H9 (cell line): ENCODE results near the gene SNTN. TPM values are rescaled to one million over a fixed set of nuclear protein-coding genes. Genes with fewer than 3 reads are reported as not detected.

Experiments used
- DNase-seq: peaks from one replicate; pipeline ENCODE4 v3.0.0-alpha.2; 2017
- H2AFZ ChIP-seq: one replicate; pipeline ENCODE4 v1.6.1; 2013; ENCODE audit warnings: mild to moderate bottlenecking, low read length, control low read depth, moderate library complexity
- H2AK5ac ChIP-seq: 2 replicates; pipeline ENCODE4 v1.6.1; 2013; ENCODE audit warnings: low read length, control low read depth, mixed read lengths; ENCODE audit not compliant: insufficient read length
- H2BK120ac ChIP-seq: one replicate; pipeline ENCODE4 v1.6.1; 2013; ENCODE audit warnings: low read depth, mild to moderate bottlenecking, low read length, control low read depth, inconsistent platforms; ENCODE audit not compliant: poor library complexity, severe bottlenecking
- H2BK12ac ChIP-seq: 2 replicates; pipeline ENCODE4 v1.6.1; 2013; ENCODE audit warnings: low read length, control low read depth, mixed read lengths, low read depth; ENCODE audit not compliant: insufficient read length
- H2BK15ac ChIP-seq: 2 replicates; pipeline ENCODE4 v1.6.1; 2013; ENCODE audit warnings: low read depth, low read length, control low read depth
- H2BK20ac ChIP-seq: one replicate; pipeline ENCODE4 v1.6.1; 2013; ENCODE audit warnings: low read depth, mild to moderate bottlenecking, low read length, control low read depth, inconsistent platforms; ENCODE audit not compliant: poor library complexity, severe bottlenecking
- H2BK5ac ChIP-seq: 2 replicates; pipeline ENCODE4 v1.6.1; 2013; ENCODE audit warnings: low read length, control low read depth, mixed read lengths; ENCODE audit not compliant: insufficient read length
- H3K14ac ChIP-seq: 2 replicates; pipeline ENCODE4 v1.6.1; 2013; ENCODE audit warnings: low read length, control low read depth; ENCODE audit not compliant: insufficient read depth
- H3K18ac ChIP-seq: 2 replicates; pipeline ENCODE4 v1.6.1; 2013; ENCODE audit warnings: low read depth, mild to moderate bottlenecking, mixed read lengths, low read length, control low read depth; ENCODE audit not compliant: insufficient read length
- H3K23ac ChIP-seq: 2 replicates; pipeline ENCODE4 v1.6.1; 2013; ENCODE audit warnings: low read length, control low read depth, mixed read lengths, low read depth; ENCODE audit not compliant: insufficient read length
- H3K23me2 ChIP-seq: 2 replicates; pipeline ENCODE4 v1.6.1; 2013; ENCODE audit warnings: low read depth, mild to moderate bottlenecking, mixed read lengths, low read length, control low read depth; ENCODE audit not compliant: insufficient read length, poor library complexity, severe bottlenecking
- H3K27ac ChIP-seq: 2 replicates; pipeline ENCODE4 v1.5.1; 2013; ENCODE audit warnings: low read length, control low read depth, mixed read lengths, low read depth; ENCODE audit not compliant: insufficient read length
- H3K27me3 ChIP-seq: 2 replicates; pipeline ENCODE4 v1.6.1; 2013; ENCODE audit warnings: low read length, control low read depth, inconsistent platforms; ENCODE audit not compliant: insufficient read depth
- H3K4ac ChIP-seq: 2 replicates; pipeline ENCODE4 v1.6.1; 2013; ENCODE audit warnings: low read depth, mild to moderate bottlenecking, control low read depth, inconsistent platforms, low read length, moderate library complexity
- H3K4me1 ChIP-seq: 2 replicates; pipeline ENCODE4 v1.6.1; 2013; ENCODE audit warnings: low read length, control low read depth, inconsistent platforms; ENCODE audit not compliant: insufficient read depth
- H3K4me2 ChIP-seq: 2 replicates; pipeline ENCODE4 v1.6.1; 2013; ENCODE audit warnings: low read length, control low read depth, mixed read lengths; ENCODE audit not compliant: insufficient read length, insufficient read depth
- H3K56ac ChIP-seq: 2 replicates; pipeline ENCODE4 v1.6.1; 2013; ENCODE audit warnings: low read depth, mild to moderate bottlenecking, mixed read lengths, low read length, control low read depth; ENCODE audit not compliant: insufficient read length
- H3K79me1 ChIP-seq: 2 replicates; pipeline ENCODE4 v1.6.1; 2013; ENCODE audit warnings: low read depth, mild to moderate bottlenecking, moderate library complexity, low read length, control low read depth, inconsistent platforms; ENCODE audit not compliant: insufficient read depth, poor library complexity, severe bottlenecking
- H3K79me2 ChIP-seq: 2 replicates; pipeline ENCODE4 v1.6.1; 2013; ENCODE audit warnings: low read length, control low read depth, inconsistent platforms; ENCODE audit not compliant: insufficient read depth
- H3K9ac ChIP-seq: 2 replicates; pipeline ENCODE4 v1.6.1; 2013; ENCODE audit warnings: low read length, control low read depth, mixed read lengths; ENCODE audit not compliant: insufficient read length; ENCODE audit errors: extremely low read depth
- H3K9me3 ChIP-seq: one replicate; pipeline ENCODE4 v1.6.1; 2013; ENCODE audit warnings: low read depth, low read length, inconsistent platforms; ENCODE audit not compliant: control insufficient read depth
- H3T11ph ChIP-seq: one replicate; pipeline ENCODE4 v1.6.1; 2013; ENCODE audit warnings: mild to moderate bottlenecking, low read length, control low read depth, inconsistent platforms
- H4K20me1 ChIP-seq: one replicate; pipeline ENCODE4 v1.6.1; 2013; ENCODE audit not compliant: control insufficient read depth, insufficient read length, insufficient read depth
- H4K5ac ChIP-seq: 2 replicates; pipeline ENCODE4 v1.6.1; 2013; ENCODE audit warnings: low read depth, mild to moderate bottlenecking, mixed read lengths, low read length, control low read depth; ENCODE audit not compliant: insufficient read length
- H4K8ac ChIP-seq: replicated peaks from 2 replicates; pipeline ENCODE4 v1.6.1; 2013; ENCODE audit warnings: low read length, control low read depth, mixed read lengths, low read depth; ENCODE audit not compliant: insufficient read length
- H4K91ac ChIP-seq: 2 replicates; pipeline ENCODE4 v1.6.1; 2013; ENCODE audit warnings: low read depth, mild to moderate bottlenecking, moderate library complexity, mixed read lengths, low read length, control low read depth; ENCODE audit not compliant: insufficient read length
- H3K27ac Mint-ChIP-seq, 3 experiments: 2 replicates in 2 of 3; 3 replicates in 1 of 3; pipeline ENCODE4 v1.8.0; 2020 to 2021; ENCODE audit warnings: mixed read lengths in 3 of 3, mild to moderate bottlenecking in 1 of 3, moderate library complexity in 1 of 3
- H3K27me3 Mint-ChIP-seq: 2 replicates; pipeline ENCODE4 v1.8.0; 2021; ENCODE audit warnings: low read depth, mild to moderate bottlenecking, moderate library complexity, mixed read lengths
- H3K36me3 Mint-ChIP-seq, 3 experiments: 2 replicates in 2 of 3; 3 replicates in 1 of 3; pipeline ENCODE4 v1.8.0; 2020 to 2021; ENCODE audit warnings: low read depth in 3 of 3, mixed read lengths in 3 of 3; ENCODE audit not compliant: insufficient read depth in 1 of 3
- H3K4me1 Mint-ChIP-seq, 2 experiments: 2 replicates each; pipeline ENCODE4 v1.8.0; 2020; ENCODE audit warnings: mixed read lengths in 2 of 2
- H3K4me3 Mint-ChIP-seq, 2 experiments: 2 replicates in 1 of 2; 3 replicates in 1 of 2; pipeline ENCODE4 v1.8.0; 2020 to 2021; ENCODE audit warnings: mild to moderate bottlenecking in 2 of 2, mixed read lengths in 2 of 2, moderate library complexity in 1 of 2
- H3K9me3 Mint-ChIP-seq, 2 experiments: 2 replicates in 1 of 2; 3 replicates in 1 of 2; pipeline ENCODE4 v1.8.0; 2020; ENCODE audit warnings: mild to moderate bottlenecking in 2 of 2, mixed read lengths in 2 of 2, moderate library complexity in 1 of 2
- CTCF ChIP-seq: fragments of 200-600 bp; sonication (generic); conservative IDR thresholded peaks from 3 replicates; pipeline ENCODE4 v1.8.0; 2021; ENCODE audit warnings: antibody characterized with exemption, mild to moderate bottlenecking
- WGBS: extraction: QIAGEN DNeasy Blood & Tissue Kit; methylation state at CpG from one replicate; pipeline ENCODE4 v1.1.7; 2013; ENCODE audit warnings: missing lambda C conversion rate, low lambda C conversion rate, mixed read lengths; ENCODE audit not compliant: insufficient read length; ENCODE audit errors: extremely low coverage; 5-methylcytosine and 5-hydroxymethylcytosine counted together
- total RNA-seq: library from RNA; stranded (reverse); gene quantifications from 2 replicates; pipeline ENCODE4 v1.2.1, GENCODE V29; 2021

SNTN gene
- total RNA-seq, 1 experiment from 2014 or later, result not detected

GRCh38 chr3:63613561-63613960 is 38.9 kb upstream of the SNTN start:
- Histone ChIP-seq H3K4ac (no peak overlapping the region), H2BK20ac (no peak overlapping the region), H3K9ac (no peak overlapping the region), H3K79me1 (no peaks in the 10 kb centered on the region), H3K79me2 (no peaks in the 10 kb centered on the region), H3K14ac (no peak overlapping the region), H3K9me3 (no peaks in the 10 kb centered on the region), H3K4me1 (peaks cover 4% of the 10 kb centered on the region; the same call in 1 of the 2 replicates), H3K56ac (no peak overlapping the region), H2BK120ac (no peak overlapping the region), H4K20me1 (no peaks in the 10 kb centered on the region), H4K5ac (no peak overlapping the region), H3K27me3 (no peaks in the 10 kb centered on the region), H2BK5ac (no peak overlapping the region), H3K23me2 (no peaks in the 10 kb centered on the region), H3T11ph (no peak overlapping the region), H3K27ac (no peak overlapping the region), H2AFZ (no peak overlapping the region), H4K91ac (no peak overlapping the region), H3K18ac (no peak overlapping the region), H2BK15ac (no peak overlapping the region), H2AK5ac (no peak overlapping the region), H4K8ac (no peak overlapping the region), H2BK12ac (no peak overlapping the region), H3K23ac (no peak overlapping the region), H3K4me2 (no peak overlapping the region)
- H3K36me3 Mint-ChIP-seq, result no peaks in the 10 kb centered on the region
- no peak for TF ChIP-seq CTCF
- H3K4me1 Mint-ChIP-seq, result peaks cover 15 to 24% of the 10 kb centered on the region in 2 experiments
- no peak for DNase-seq
- H3K9me3 Mint-ChIP-seq, result no peaks in the 10 kb centered on the region; a peak in 1 of 5 replicates
- no peak overlapping the region for H3K27ac Mint-ChIP-seq
- no CpG with 5 or more reads among the region's 1 CpG for WGBS
- H3K4me3 Mint-ChIP-seq, result no peak overlapping the region
- H3K27me3 Mint-ChIP-seq, result no peaks in the 10 kb centered on the region
